Measurements from ENCODE around the gene STK10.

GRCh38 chr5:172162987-172163343, 25.1 kb downstream of the STK10 start:
- TF ChIP-seq CTCF (IDR thresholded peaks at IDR 0.05) (no peak), ZC3H11A (IDR thresholded peaks at IDR 0.05) (no peak)
